Trophoblast cell (in vitro differentiated cells and primary cell): ENCODE data around the gene BRD2.
A peak's percentile ranks its signal among the peaks of the same experiment; 100 is the strongest.

ENCODE experiments used
- DNase-seq, 2 donors: peaks; one replicate each; pipeline ENCODE4 v3.0.0-alpha.2; 2016
- H2AFZ ChIP-seq: 2 replicates; pipeline ENCODE4 v1.6.1; 2013; ENCODE audit warnings: low read length, moderate library complexity, mild to moderate bottlenecking; ENCODE audit not compliant: insufficient read depth, poor library complexity
- H2AK5ac ChIP-seq: 2 replicates; pipeline ENCODE4 v1.6.1; 2013; ENCODE audit warnings: mild to moderate bottlenecking, low read length
- H2BK120ac ChIP-seq: 2 replicates; pipeline ENCODE4 v1.6.1; 2013; ENCODE audit warnings: low read length, mild to moderate bottlenecking, moderate library complexity; ENCODE audit not compliant: insufficient read depth, poor library complexity
- H2BK12ac ChIP-seq: 2 replicates; pipeline ENCODE4 v1.6.1; 2013; ENCODE audit warnings: mild to moderate bottlenecking, low read length, moderate library complexity
- H2BK5ac ChIP-seq: 2 replicates; pipeline ENCODE4 v1.6.1; 2013; ENCODE audit warnings: low read length, low read depth, moderate library complexity, mild to moderate bottlenecking; ENCODE audit not compliant: poor library complexity
- H3K14ac ChIP-seq: 2 replicates; pipeline ENCODE4 v1.6.1; 2013; ENCODE audit warnings: mild to moderate bottlenecking, low read length
- H3K18ac ChIP-seq: 2 replicates; pipeline ENCODE4 v1.6.1; 2013; ENCODE audit warnings: mild to moderate bottlenecking, low read length
- H3K23ac ChIP-seq: 2 replicates; pipeline ENCODE4 v1.6.1; 2013; ENCODE audit warnings: low read length
- H3K27ac ChIP-seq: 2 replicates; pipeline ENCODE4 v1.5.1; 2013; ENCODE audit warnings: low read depth, mild to moderate bottlenecking, inconsistent platforms, low read length, moderate library complexity
- H3K27me3 ChIP-seq: 2 replicates; pipeline ENCODE4 v1.6.1; 2013; ENCODE audit warnings: inconsistent platforms, mild to moderate bottlenecking, low read length, moderate library complexity; ENCODE audit not compliant: insufficient read depth
- H3K36me3 ChIP-seq, 2 experiments: 1 replicate in 1 of 2; 2 replicates in 1 of 2; pipeline ENCODE4 v1.6.1; 2013; ENCODE audit warnings: low read length in 2 of 2, mild to moderate bottlenecking in 2 of 2, moderate library complexity in 1 of 2; ENCODE audit not compliant: insufficient read depth in 2 of 2, control insufficient read depth in 1 of 2
- H3K4ac ChIP-seq: 2 replicates; pipeline ENCODE4 v1.6.1; 2013; ENCODE audit warnings: low read depth, mild to moderate bottlenecking, low read length, moderate library complexity
- H3K4me1 ChIP-seq, 2 experiments: 1 replicate in 1 of 2; 2 replicates in 1 of 2; pipeline ENCODE4 v1.6.1; 2013; ENCODE audit warnings: low read length in 2 of 2, mild to moderate bottlenecking in 2 of 2, moderate library complexity in 1 of 2; ENCODE audit not compliant: insufficient read depth in 2 of 2, control insufficient read depth in 1 of 2
- H3K4me2 ChIP-seq: 2 replicates; pipeline ENCODE4 v1.6.1; 2013; ENCODE audit warnings: inconsistent platforms, mild to moderate bottlenecking, low read length, moderate library complexity
- H3K4me3 ChIP-seq: 2 replicates; pipeline ENCODE4 v1.5.1; 2013; ENCODE audit warnings: mild to moderate bottlenecking, low read depth, low read length, inconsistent platforms
- H3K79me1 ChIP-seq: one replicate; pipeline ENCODE4 v1.6.1; 2013; ENCODE audit warnings: low read length
- H3K79me2 ChIP-seq: 2 replicates; pipeline ENCODE4 v1.6.1; 2013; ENCODE audit warnings: low read length, mild to moderate bottlenecking; ENCODE audit not compliant: control insufficient read depth, insufficient read depth, poor library complexity
- H3K9ac ChIP-seq: 2 replicates; pipeline ENCODE4 v1.6.1; 2013; ENCODE audit warnings: mild to moderate bottlenecking, low read length
- H3K9me3 ChIP-seq: 2 replicates; pipeline ENCODE4 v1.6.1; 2013; ENCODE audit warnings: low read depth, mild to moderate bottlenecking, control low read depth, inconsistent platforms, low read length; ENCODE audit not compliant: insufficient read depth
- H4K12ac ChIP-seq: 2 replicates; pipeline ENCODE4 v1.6.1; 2013; ENCODE audit warnings: low read depth, mild to moderate bottlenecking, low read length, moderate library complexity
- H4K8ac ChIP-seq: 2 replicates; pipeline ENCODE4 v1.6.1; 2013; ENCODE audit warnings: low read depth, mild to moderate bottlenecking, low read length, moderate library complexity
- H4K91ac ChIP-seq: one replicate; pipeline ENCODE4 v1.6.1; 2013; ENCODE audit warnings: low read depth, mild to moderate bottlenecking, low read length, moderate library complexity
- WGBS: extraction: QIAGEN DNeasy Blood & Tissue Kit; methylation state at CpG from one replicate; pipeline ENCODE4 v1.1.7; 2013; ENCODE audit warnings: missing lambda C conversion rate; ENCODE audit not compliant: insufficient read length, insufficient coverage; ENCODE audit errors: extremely low coverage; 5-methylcytosine and 5-hydroxymethylcytosine counted together

The BRD2 gene

DNA sequence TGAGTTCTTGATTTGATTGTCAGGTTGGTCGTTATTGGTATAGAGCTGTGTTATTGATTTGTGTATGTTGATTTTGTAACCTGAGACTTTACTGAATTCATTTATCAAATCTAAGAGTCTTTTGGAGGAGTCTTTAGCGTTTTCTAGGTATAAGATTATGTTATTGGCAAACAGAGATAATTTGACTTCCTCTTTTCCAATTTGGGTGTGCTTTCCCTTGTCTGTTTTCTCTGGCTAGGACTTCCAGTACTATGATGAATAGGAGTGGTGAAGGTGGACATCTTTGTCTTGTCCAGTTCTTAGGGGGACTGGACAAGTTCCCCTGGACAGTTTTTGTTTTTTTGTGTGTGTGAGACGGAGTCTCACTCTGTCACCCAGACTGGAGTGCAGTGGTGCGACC is 23.6 kb downstream of the BRD2 start:
- WGBS: no CpG with 5 or more reads among the region's 4 CpGs
- Histone ChIP-seq H3K27ac (no peak overlapping the region), H3K79me1 (no peaks in the 10 kb centered on the region), H2AK5ac (no peak overlapping the region), H3K18ac (no peak overlapping the region), H3K4me1 (no peaks in the 10 kb centered on the region), H3K9me3 (no peaks in the 10 kb centered on the region), H2BK12ac (no peak overlapping the region), H4K12ac (no peak overlapping the region), H3K4ac (no peak overlapping the region), H3K4me2 (no peak overlapping the region), H2BK120ac (no peak overlapping the region), H3K9ac (no peak overlapping the region), H2BK5ac (no peak overlapping the region), H3K79me2 (no peaks in the 10 kb centered on the region), H3K36me3 (no peaks in the 10 kb centered on the region), H3K14ac (no peak overlapping the region), H3K4me3 (no peak overlapping the region), H2AFZ (no peak overlapping the region), H3K27me3 (no peaks in the 10 kb centered on the region), H4K91ac (no peak overlapping the region), H4K8ac (no peak overlapping the region), H3K23ac (no peak overlapping the region)
- DNase-seq: no peak

DNA sequence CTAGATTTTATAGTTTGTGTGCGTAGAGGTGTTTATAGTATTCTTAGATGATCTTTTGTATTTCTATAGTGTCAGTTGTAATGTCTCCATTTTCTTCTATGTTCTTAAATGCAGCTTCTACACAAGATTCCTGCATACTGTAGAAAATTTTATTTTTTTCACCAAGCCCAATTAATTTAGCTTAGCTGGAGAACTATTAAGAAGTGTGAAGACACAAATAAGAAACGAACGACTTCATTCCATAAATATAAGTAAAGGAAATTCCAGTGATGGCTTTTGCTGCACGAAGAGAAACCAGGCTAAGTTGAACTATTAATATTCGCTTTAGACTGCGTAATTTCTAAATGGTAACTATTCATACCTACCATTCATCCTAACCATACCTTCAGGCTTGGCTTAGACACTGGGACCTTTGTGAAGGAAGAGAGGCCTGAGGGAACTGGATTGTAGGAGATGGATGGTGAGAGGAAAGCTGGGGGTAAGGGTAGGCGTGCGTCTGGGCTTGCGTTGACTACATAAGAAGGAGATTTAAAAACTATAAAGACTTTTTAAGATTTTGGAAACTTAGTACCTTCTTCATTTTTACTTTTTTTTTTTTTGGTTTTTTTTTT is 25.1 kb downstream of the BRD2 start:
- no peak overlapping the region for H3K27ac ChIP-seq
- no peak overlapping the region for H2BK5ac ChIP-seq
- H3K14ac ChIP-seq: no peak overlapping the region
- H2BK120ac ChIP-seq: no peak overlapping the region
- H3K79me1 ChIP-seq: no peaks in the 10 kb centered on the region
- no peak for DNase-seq
- no peak overlapping the region for H2AFZ ChIP-seq
- H3K18ac ChIP-seq: no peak overlapping the region
- no peaks in the 10 kb centered on the region for H3K27me3 ChIP-seq
- H3K4me2 ChIP-seq: no peak overlapping the region
- H2BK12ac ChIP-seq: no peak overlapping the region
- no peaks in the 10 kb centered on the region for H3K79me2 ChIP-seq
- no peaks in the 10 kb centered on the region for H3K36me3 ChIP-seq
- no peak overlapping the region for H3K4ac ChIP-seq
- no peak overlapping the region for H2AK5ac ChIP-seq
- H4K12ac ChIP-seq: no peak overlapping the region
- H3K9me3 ChIP-seq: no peaks in the 10 kb centered on the region
- no peak overlapping the region for H3K4me3 ChIP-seq
- H3K9ac ChIP-seq: no peak overlapping the region
- H4K91ac ChIP-seq: no peak overlapping the region
- WGBS: no CpG with 5 or more reads among the region's 9 CpGs
- H3K4me1 ChIP-seq: no peaks in the 10 kb centered on the region
- no peak overlapping the region for H3K23ac ChIP-seq
- no peak overlapping the region for H4K8ac ChIP-seq

DNA sequence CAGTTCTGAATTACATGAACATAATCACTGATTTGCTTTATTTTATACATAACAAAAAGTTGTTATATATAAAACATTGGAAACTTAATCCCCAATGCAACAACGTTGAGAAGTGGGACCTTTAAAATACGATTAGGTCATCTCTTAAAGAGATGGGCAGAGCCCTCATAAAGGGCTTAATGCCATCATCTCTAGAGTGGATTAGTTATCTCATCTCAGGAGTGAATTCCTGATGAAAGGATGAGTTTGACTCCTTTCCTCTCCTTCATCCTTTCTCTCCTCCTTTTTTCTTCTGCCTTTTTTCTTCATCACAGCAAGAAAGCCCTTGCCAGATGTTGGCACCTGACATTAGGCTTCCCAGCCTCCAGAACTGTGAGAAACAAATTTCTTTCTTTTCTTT is 27.1 kb downstream of the BRD2 start:
- H3K4me1 ChIP-seq: no peaks in the 10 kb centered on the region
- H3K36me3 ChIP-seq: no peaks in the 10 kb centered on the region
- H4K91ac ChIP-seq: no peak overlapping the region
- H2BK120ac ChIP-seq: no peak overlapping the region
- no peak overlapping the region for H4K8ac ChIP-seq
- H4K12ac ChIP-seq: no peak overlapping the region
- H3K79me2 ChIP-seq: no peaks in the 10 kb centered on the region
- no peak overlapping the region for H3K4me2 ChIP-seq
- no peak overlapping the region for H2AFZ ChIP-seq
- H3K4me3 ChIP-seq: no peak overlapping the region
- no peak overlapping the region for H3K9ac ChIP-seq
- H3K18ac ChIP-seq: no peak overlapping the region
- no peak overlapping the region for H3K14ac ChIP-seq
- H2AK5ac ChIP-seq: no peak overlapping the region
- H3K27ac ChIP-seq: no peak overlapping the region
- no peak overlapping the region for H3K23ac ChIP-seq
- DNase-seq: no peak
- H2BK12ac ChIP-seq: no peak overlapping the region
- no peak overlapping the region for H3K4ac ChIP-seq
- H2BK5ac ChIP-seq: no peak overlapping the region
- no CpG with 5 or more reads among the region's 2 CpGs for WGBS
- no peaks in the 10 kb centered on the region for H3K27me3 ChIP-seq
- no peaks in the 10 kb centered on the region for H3K9me3 ChIP-seq
- no peaks in the 10 kb centered on the region for H3K79me1 ChIP-seq

DNA sequence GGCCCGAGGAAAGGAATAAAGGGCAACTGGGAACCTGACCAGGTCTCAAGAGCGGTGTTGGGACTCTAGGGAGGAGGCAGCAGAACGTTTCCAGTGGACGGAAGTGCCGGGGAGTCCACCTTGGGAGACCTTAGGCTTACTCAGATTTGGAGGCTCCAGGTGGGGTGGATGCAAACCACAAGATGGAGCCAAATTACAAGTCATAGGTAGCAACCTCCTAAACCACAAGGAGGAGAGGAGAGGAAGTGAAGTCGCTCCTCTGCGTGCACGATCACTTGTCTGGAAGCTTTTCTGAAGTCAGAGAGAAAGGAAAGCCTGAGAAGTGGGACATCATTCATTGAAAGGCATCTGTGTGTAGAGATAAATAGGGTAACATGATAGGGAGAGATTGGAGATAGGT is 31.7 kb downstream of the BRD2 start:
- no peaks in the 10 kb centered on the region for H3K9me3 ChIP-seq
- no peak overlapping the region for H3K18ac ChIP-seq
- no peak overlapping the region for H3K4me2 ChIP-seq
- H3K27me3 ChIP-seq: no peaks in the 10 kb centered on the region
- WGBS: no CpG with 5 or more reads among the region's 8 CpGs
- no peak overlapping the region for H2BK12ac ChIP-seq
- no peak overlapping the region for H3K23ac ChIP-seq
- H3K79me1 ChIP-seq: no peaks in the 10 kb centered on the region
- H2AK5ac ChIP-seq: no peak overlapping the region
- H2BK120ac ChIP-seq: no peak overlapping the region
- H2BK5ac ChIP-seq: no peak overlapping the region
- H3K36me3 ChIP-seq: no peaks in the 10 kb centered on the region
- H3K79me2 ChIP-seq: no peaks in the 10 kb centered on the region
- H3K9ac ChIP-seq: no peak overlapping the region
- H3K4me3 ChIP-seq: no peak overlapping the region
- DNase-seq: peak in 1 of 2 donors; percentile 12
- H3K27ac ChIP-seq: no peak overlapping the region
- H3K4me1 ChIP-seq: no peaks in the 10 kb centered on the region
- no peak overlapping the region for H2AFZ ChIP-seq
- H3K4ac ChIP-seq: no peak overlapping the region
- H4K12ac ChIP-seq: no peak overlapping the region
- no peak overlapping the region for H3K14ac ChIP-seq
- H4K8ac ChIP-seq: no peak overlapping the region
- no peak overlapping the region for H4K91ac ChIP-seq
